ENCODE data around the gene SYT8.

DNA sequence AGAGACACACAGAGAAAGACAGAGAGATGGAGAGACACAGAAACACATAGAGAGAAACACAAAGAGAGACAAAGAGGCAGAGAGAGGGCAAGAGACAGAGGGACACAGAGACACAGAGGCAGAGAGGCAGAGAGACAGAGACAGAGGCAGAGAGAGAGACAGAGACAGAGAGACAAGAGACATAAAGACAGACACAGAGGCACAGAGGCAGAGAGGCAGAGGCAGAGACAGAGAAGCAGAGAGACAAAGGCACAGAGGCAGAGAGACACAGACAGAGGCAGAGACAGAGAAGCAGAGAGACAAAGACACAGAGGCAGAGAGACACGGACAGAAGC is 10.3 kb downstream of the SYT8 start:
- no peak for TF ChIP-seq POLR2A (IDR thresholded peaks at IDR 0.05)
- TF ChIP-seq, protein P1, sequence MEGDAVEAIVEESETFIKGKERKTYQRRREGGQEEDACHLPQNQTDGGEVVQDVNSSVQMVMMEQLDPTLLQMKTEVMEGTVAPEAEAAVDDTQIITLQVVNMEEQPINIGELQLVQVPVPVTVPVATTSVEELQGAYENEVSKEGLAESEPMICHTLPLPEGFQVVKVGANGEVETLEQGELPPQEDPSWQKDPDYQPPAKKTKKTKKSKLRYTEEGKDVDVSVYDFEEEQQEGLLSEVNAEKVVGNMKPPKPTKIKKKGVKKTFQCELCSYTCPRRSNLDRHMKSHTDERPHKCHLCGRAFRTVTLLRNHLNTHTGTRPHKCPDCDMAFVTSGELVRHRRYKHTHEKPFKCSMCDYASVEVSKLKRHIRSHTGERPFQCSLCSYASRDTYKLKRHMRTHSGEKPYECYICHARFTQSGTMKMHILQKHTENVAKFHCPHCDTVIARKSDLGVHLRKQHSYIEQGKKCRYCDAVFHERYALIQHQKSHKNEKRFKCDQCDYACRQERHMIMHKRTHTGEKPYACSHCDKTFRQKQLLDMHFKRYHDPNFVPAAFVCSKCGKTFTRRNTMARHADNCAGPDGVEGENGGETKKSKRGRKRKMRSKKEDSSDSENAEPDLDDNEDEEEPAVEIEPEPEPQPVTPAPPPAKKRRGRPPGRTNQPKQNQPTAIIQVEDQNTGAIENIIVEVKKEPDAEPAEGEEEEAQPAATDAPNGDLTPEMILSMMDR (IDR thresholded peaks at IDR 0.05 in 8 of 11, conservative IDR thresholded peaks at IDR 0.05 in 3 of 11) = no peak
- no peak for TF ChIP-seq POLR2AphosphoS5 (IDR thresholded peaks at IDR 0.05)
